Effector memory CD8-positive, alpha-beta T cell (primary cell): ENCODE results near the gene SESTD1.

ENCODE experiments used
- ATAC-seq: fragments of 150-1000 bp; cut with Tn5 transposase; replicated peaks from 2 replicates; pipeline ENCODE4 v1.10.0; 2021; ENCODE audit warnings: mild to moderate bottlenecking, moderate library complexity
- DNase-seq, 3 experiments: peaks; one replicate each; pipeline ENCODE4 v3.0.0; 2021
- H3K27ac Mint-ChIP-seq, 2 donors: one replicate each; pipeline ENCODE4 v1.8.0; 2022; ENCODE audit warnings: mild to moderate bottlenecking in 2 of 2, mixed read lengths in 2 of 2, moderate library complexity in 2 of 2
- H3K27me3 Mint-ChIP-seq, 2 donors: one replicate each; pipeline ENCODE4 v1.8.0; 2022; ENCODE audit warnings: mixed read lengths in 2 of 2
- H3K36me3 Mint-ChIP-seq: one replicate; pipeline ENCODE4 v1.8.0; 2022; ENCODE audit warnings: mild to moderate bottlenecking, moderate library complexity, mixed read lengths; ENCODE audit not compliant: insufficient read depth
- H3K4me1 Mint-ChIP-seq, 2 donors: one replicate each; pipeline ENCODE4 v1.8.0; 2022; ENCODE audit warnings: low read depth in 2 of 2, mixed read lengths in 2 of 2
- H3K4me3 Mint-ChIP-seq, 2 donors: one replicate each; pipeline ENCODE4 v1.8.0; 2022; ENCODE audit warnings: mild to moderate bottlenecking in 2 of 2, mixed read lengths in 2 of 2, moderate library complexity in 2 of 2
- H3K9me3 Mint-ChIP-seq, 2 donors: one replicate each; pipeline ENCODE4 v1.8.0; 2022; ENCODE audit warnings: mixed read lengths in 2 of 2

SESTD1 gene

GRCh38 chr2:179180242-179180641 is 84.4 kb downstream of the SESTD1 start:
- peaks cover 3 to 8% of the 10 kb centered on the region in 2 donors for H3K9me3 Mint-ChIP-seq
- no peaks in the 10 kb centered on the region for H3K4me1 Mint-ChIP-seq
- H3K36me3 Mint-ChIP-seq = no peaks in the 10 kb centered on the region
- no peak for ATAC-seq
- H3K4me3 Mint-ChIP-seq = no peak overlapping the region
- H3K27ac Mint-ChIP-seq = no peak overlapping the region
- DNase-seq = no peak
- H3K27me3 Mint-ChIP-seq = no peaks in the 10 kb centered on the region

- H3K4me1 Mint-ChIP-seq = no peaks in the 10 kb centered on the region
- no peak overlapping the region for H3K27ac Mint-ChIP-seq
- ATAC-seq (no peak), DNase-seq (no peak)
- H3K27me3 Mint-ChIP-seq = no peaks in the 10 kb centered on the region
- H3K36me3 Mint-ChIP-seq = no peaks in the 10 kb centered on the region
- H3K9me3 Mint-ChIP-seq = peaks cover 3 to 8% of the 10 kb centered on the region in 2 donors
- H3K4me3 Mint-ChIP-seq = no peak overlapping the region
Observed at GRCh38 chr2:179179719-179180118, 84.9 kb downstream of the SESTD1 start.

GRCh38 chr2:179177694-179178093 is 86.9 kb downstream of the SESTD1 start:
- H3K4me1 Mint-ChIP-seq = no peaks in the 10 kb centered on the region
- no peak overlapping the region for H3K4me3 Mint-ChIP-seq
- no peak overlapping the region for H3K27ac Mint-ChIP-seq
- ATAC-seq (no peak), DNase-seq (no peak)
- H3K9me3 Mint-ChIP-seq = peaks cover 6 to 8% of the 10 kb centered on the region in 2 donors
- no peaks in the 10 kb centered on the region for H3K36me3 Mint-ChIP-seq
- no peaks in the 10 kb centered on the region for H3K27me3 Mint-ChIP-seq

- Mint-ChIP-seq H3K27me3 (no peaks in the 10 kb centered on the region), H3K9me3 (peaks cover 0 to 3% of the 10 kb centered on the region in 2 donors), H3K36me3 (no peaks in the 10 kb centered on the region), H3K27ac (no peak overlapping the region), H3K4me3 (no peak overlapping the region), H3K4me1 (no peaks in the 10 kb centered on the region)
- DNase-seq (no peak), ATAC-seq (no peak)
Observed at GRCh38 chr2:179174240-179174639, 90.4 kb downstream of the SESTD1 start.

- Mint-ChIP-seq H3K9me3 (peaks cover 0 to 3% of the 10 kb centered on the region in 2 donors), H3K27me3 (no peaks in the 10 kb centered on the region), H3K36me3 (no peaks in the 10 kb centered on the region), H3K27ac (no peak overlapping the region), H3K4me3 (no peak overlapping the region), H3K4me1 (no peaks in the 10 kb centered on the region)
- ATAC-seq (no peak), DNase-seq (no peak)
Observed at GRCh38 chr2:179172894-179173293, 91.7 kb downstream of the SESTD1 start.

- H3K27ac Mint-ChIP-seq = no peak overlapping the region
- no peaks in the 10 kb centered on the region for H3K27me3 Mint-ChIP-seq
- H3K9me3 Mint-ChIP-seq = peaks cover 0 to 3% of the 10 kb centered on the region in 2 donors
- no peaks in the 10 kb centered on the region for H3K36me3 Mint-ChIP-seq
- no peak for DNase-seq
- H3K4me3 Mint-ChIP-seq = no peak overlapping the region
- H3K4me1 Mint-ChIP-seq = no peaks in the 10 kb centered on the region
- ATAC-seq = no peak
Observed at GRCh38 chr2:179171371-179171770, 93.3 kb downstream of the SESTD1 start.

- no peaks in the 10 kb centered on the region for H3K27me3 Mint-ChIP-seq
- ATAC-seq = no peak
- no peaks in the 10 kb centered on the region for H3K4me1 Mint-ChIP-seq
- no peak overlapping the region for H3K4me3 Mint-ChIP-seq
- no peak overlapping the region for H3K27ac Mint-ChIP-seq
- no peaks in the 10 kb centered on the region for H3K36me3 Mint-ChIP-seq
- DNase-seq = no peak
- peaks cover 0 to 5% of the 10 kb centered on the region in 2 donors for H3K9me3 Mint-ChIP-seq
Observed at GRCh38 chr2:179170901-179171300, 93.7 kb downstream of the SESTD1 start.

GRCh38 chr2:179165356-179166000 is 99.2 kb downstream of the SESTD1 start:
- Mint-ChIP-seq H3K27me3 (no peaks in the 10 kb centered on the region), H3K4me1 (no peaks in the 10 kb centered on the region), H3K4me3 (no peak overlapping the region), H3K9me3 (peaks cover 0 to 5% of the 10 kb centered on the region in 2 donors), H3K27ac (no peak overlapping the region), H3K36me3 (no peaks in the 10 kb centered on the region)
- ATAC-seq (no peak), DNase-seq (no peak)

- Mint-ChIP-seq H3K36me3 (no peaks in the 10 kb centered on the region), H3K27ac (no peak overlapping the region), H3K4me3 (no peak overlapping the region), H3K9me3 (peaks cover 0 to 2% of the 10 kb centered on the region in 2 donors), H3K4me1 (no peaks in the 10 kb centered on the region), H3K27me3 (no peaks in the 10 kb centered on the region)
- DNase-seq (no peak), ATAC-seq (no peak)
Observed at GRCh38 chr2:179141206-179141605, 123.4 kb downstream of the SESTD1 start.

GRCh38 chr2:179140571-179140970 is 124.1 kb downstream of the SESTD1 start:
- ATAC-seq (no peak), DNase-seq (no peak)
- no peaks in the 10 kb centered on the region for H3K4me1 Mint-ChIP-seq
- H3K27me3 Mint-ChIP-seq = no peaks in the 10 kb centered on the region
- no peaks in the 10 kb centered on the region for H3K36me3 Mint-ChIP-seq
- H3K27ac Mint-ChIP-seq = no peak overlapping the region
- no peak overlapping the region for H3K4me3 Mint-ChIP-seq
- peaks cover 0 to 2% of the 10 kb centered on the region in 2 donors for H3K9me3 Mint-ChIP-seq

- Mint-ChIP-seq H3K27me3 (no peaks in the 10 kb centered on the region), H3K4me1 (no peaks in the 10 kb centered on the region), H3K27ac (no peak overlapping the region), H3K36me3 (no peaks in the 10 kb centered on the region), H3K9me3 (peaks cover 0 to 2% of the 10 kb centered on the region in 2 donors), H3K4me3 (no peak overlapping the region)
- DNase-seq = no peak
- ATAC-seq = no peak
Observed at GRCh38 chr2:179139506-179139905, 125.1 kb downstream of the SESTD1 start.

GRCh38 chr2:179137200-179137759 is 127.4 kb downstream of the SESTD1 start:
- no peak for ATAC-seq
- no peak overlapping the region for H3K27ac Mint-ChIP-seq
- H3K27me3 Mint-ChIP-seq = no peaks in the 10 kb centered on the region
- DNase-seq = no peak
- no peaks in the 10 kb centered on the region for H3K36me3 Mint-ChIP-seq
- H3K4me1 Mint-ChIP-seq = no peaks in the 10 kb centered on the region
- no peaks in the 10 kb centered on the region for H3K9me3 Mint-ChIP-seq
- H3K4me3 Mint-ChIP-seq = no peak overlapping the region

GRCh38 chr2:179133016-179133415 is 131.6 kb downstream of the SESTD1 start:
- H3K27ac Mint-ChIP-seq = no peak overlapping the region
- H3K27me3 Mint-ChIP-seq = no peaks in the 10 kb centered on the region
- no peaks in the 10 kb centered on the region for H3K36me3 Mint-ChIP-seq
- no peak for ATAC-seq
- H3K4me3 Mint-ChIP-seq = no peak overlapping the region
- no peaks in the 10 kb centered on the region for H3K9me3 Mint-ChIP-seq
- no peak for DNase-seq
- no peaks in the 10 kb centered on the region for H3K4me1 Mint-ChIP-seq

- Mint-ChIP-seq H3K9me3 (no peaks in the 10 kb centered on the region), H3K27ac (no peak overlapping the region), H3K4me3 (no peak overlapping the region), H3K27me3 (no peaks in the 10 kb centered on the region), H3K36me3 (no peaks in the 10 kb centered on the region), H3K4me1 (no peaks in the 10 kb centered on the region)
- ATAC-seq = no peak
- no peak for DNase-seq
Observed at GRCh38 chr2:179132076-179132475, 132.6 kb downstream of the SESTD1 start.
